ENCODE results near the gene CD59.

The CD59 gene

GRCh38 chr11:33736148-33736812, at the start of gene CD59:
Gene CD59 (minus strand): TSS chr11:33736423. CDS start chr11:33722445, 13,978 bp downstream.
- no peak for FAIRE-seq

DNA sequence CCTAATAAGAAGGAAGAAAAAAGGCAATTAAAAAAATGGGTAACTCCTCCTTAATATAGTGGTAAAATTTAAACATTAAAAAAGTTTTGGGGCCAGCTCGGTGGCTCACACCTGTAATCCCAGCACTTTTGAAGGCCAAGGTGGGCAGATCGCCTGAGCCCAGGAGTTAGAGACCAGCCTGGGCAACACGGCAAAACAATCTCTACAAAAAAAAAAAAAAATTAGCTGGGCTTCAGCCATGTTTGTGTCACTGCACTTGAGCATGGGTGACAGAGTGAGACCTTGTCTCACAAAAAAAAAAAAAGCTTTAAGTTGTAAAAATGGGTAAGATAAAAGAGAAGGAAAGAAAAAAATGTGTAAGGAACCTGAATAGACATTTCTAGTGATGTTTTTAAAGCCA, 49.4 kb upstream of the CD59 start:
- no peak for FAIRE-seq

GRCh38 chr11:33779849-33780528, 43.8 kb upstream of the CD59 start:
- FAIRE-seq, result no peak

- FAIRE-seq, result no peak
Observed at GRCh38 chr11:33778675-33779074, 42.5 kb upstream of the CD59 start.

GRCh38 chr11:33777906-33778305, 41.7 kb upstream of the CD59 start:
- no peak for FAIRE-seq

DNA sequence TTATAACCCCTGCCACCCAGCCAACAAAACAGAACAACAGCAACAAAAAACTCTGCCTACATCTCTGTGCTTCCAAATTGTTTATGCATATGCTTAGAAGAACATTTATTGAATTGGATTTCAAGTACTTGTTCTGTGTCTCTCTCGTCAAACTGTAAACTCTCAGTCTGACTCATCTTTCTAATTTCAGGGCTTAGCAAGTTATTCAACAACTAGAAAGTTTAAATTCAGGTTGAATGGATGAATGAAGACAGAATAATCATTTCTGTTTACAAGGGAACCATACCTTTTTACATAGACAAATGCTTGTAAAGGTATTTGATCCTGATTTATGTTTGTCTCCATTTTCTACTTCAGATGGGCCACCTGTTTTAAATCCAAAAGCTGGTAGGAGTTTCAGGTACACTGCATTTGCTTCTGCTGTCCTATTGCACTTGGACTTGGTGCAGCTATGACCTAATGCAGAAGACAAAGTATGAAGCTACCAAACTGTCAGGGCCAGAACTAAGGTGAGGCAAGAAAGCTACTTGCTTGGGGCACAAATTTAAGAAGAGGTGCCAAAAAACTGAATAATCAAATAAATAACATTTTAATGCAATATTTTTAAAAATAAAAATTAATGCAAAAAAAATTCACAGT, 39.7 kb upstream of the CD59 start:
- no peak for FAIRE-seq

DNA sequence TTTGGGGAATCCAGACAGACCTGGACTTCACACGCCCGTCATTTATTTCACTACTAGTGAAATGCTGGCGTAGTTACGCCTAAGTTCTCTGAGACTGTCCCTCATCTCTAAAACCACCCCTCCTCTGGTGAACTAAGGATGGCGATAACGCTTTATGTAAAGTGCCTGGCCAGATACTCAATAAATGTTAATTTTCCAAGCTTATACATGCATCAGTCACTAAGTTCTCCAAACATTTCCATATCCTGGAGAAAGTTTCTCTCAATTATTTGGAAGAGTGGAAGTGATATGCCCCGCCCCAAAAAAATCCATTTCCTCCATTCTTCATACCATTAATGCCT, 39.2 kb upstream of the CD59 start:
- no peak for FAIRE-seq

GRCh38 chr11:33774736-33775466, 38.7 kb upstream of the CD59 start:
- no peak for FAIRE-seq

- FAIRE-seq, result no peak
Observed at GRCh38 chr11:33773987-33774735, 37.9 kb upstream of the CD59 start, which contains the start of gene FBXO3. Gene FBXO3 (minus strand): TSS chr11:33774520. CDS start chr11:33774497, 23 bp downstream.

DNA sequence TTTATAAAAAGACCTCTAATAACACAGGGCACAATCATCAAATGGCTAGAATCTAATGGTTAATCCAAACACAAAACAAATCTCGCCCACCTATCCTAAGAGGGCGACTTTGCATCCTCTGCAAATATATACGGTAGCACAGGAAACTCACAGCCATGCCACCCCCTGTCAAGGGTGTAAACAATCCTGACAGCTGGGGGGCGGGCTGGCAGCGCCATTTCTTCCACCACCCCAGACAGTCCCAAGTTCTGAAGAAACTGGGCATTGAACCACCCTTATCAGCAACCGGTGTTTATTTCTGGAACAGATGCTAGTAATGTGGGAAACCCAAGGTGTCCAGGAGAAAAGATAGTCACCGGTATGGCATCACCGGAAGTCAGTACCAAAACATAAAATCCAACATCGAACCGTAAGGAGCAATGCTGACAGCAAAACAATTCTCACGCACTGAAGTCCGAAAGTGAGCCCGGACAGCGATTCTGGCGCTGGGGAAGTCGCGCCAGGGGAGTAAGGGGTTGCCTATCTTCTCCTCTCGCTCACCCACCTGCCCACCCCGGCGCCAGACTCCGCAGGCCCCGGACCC, 37.3 kb upstream of the CD59 start:
- FAIRE-seq, result no peak

DNA sequence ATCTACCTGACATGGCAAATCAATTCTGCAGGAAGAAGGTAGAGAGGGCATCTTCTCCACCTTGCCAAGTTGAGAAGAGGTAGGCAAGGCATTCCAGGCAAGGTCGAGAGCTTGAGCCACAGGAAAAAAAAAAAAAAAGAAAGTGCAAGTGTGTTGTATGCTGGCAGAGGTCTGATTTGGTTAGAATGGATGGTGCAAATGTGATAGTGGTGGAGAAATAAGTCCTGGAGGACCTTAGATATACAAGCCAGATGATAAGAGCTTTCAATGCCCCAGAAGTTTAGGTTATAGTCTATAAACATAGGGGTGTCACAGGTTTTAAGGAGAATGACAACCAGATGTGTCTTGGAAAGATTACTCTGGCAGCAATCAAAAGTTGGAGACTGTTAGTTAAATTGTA, 36.6 kb upstream of the CD59 start:
- FAIRE-seq, result no peak

GRCh38 chr11:33772300-33772699, 36.1 kb upstream of the CD59 start:
- FAIRE-seq, result no peak

GRCh38 chr11:33770236-33770635, 34.0 kb upstream of the CD59 start:
- FAIRE-seq, result no peak

GRCh38 chr11:33769542-33769941, 33.3 kb upstream of the CD59 start:
- FAIRE-seq, result no peak

DNA sequence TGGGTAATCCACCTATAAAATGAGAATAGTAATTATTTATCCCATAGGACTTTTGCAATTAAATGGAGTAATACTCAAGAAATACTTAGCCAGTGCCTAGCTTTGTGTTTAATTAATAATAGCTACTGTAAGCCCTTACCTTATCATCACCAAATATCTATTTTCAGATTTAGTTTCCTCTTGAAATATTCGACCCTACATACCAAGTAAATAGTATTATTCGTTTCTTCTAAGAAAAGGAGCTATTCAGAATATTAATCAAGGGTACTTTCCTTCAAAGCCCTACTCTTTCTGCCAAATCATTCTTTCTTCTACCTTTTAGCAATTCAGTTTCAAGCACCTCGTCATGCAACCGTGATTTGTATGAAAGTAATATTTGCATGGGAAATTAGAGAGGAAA, 31.4 kb upstream of the CD59 start:
- no peak for FAIRE-seq

DNA sequence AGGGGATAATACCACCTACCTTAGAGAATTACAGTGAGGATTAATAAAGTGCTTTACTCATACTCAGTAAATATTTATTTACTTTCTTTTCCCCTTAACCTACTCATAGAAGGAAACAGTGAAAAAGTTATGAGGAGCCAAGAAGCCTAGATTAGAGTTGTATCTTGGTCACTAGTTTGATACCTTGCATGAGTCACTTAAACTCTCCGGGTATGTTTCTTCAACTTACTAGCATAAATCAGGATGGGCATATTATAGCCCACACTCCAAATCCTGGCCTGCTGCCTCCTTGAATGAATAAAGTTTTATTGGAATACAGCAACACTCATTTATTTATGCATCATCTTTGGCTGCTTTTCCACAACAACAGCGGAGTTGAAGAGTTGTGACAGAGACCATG, 29.9 kb upstream of the CD59 start:
- no peak for FAIRE-seq

- FAIRE-seq, result no peak
Observed at GRCh38 chr11:33761471-33761870, 25.2 kb upstream of the CD59 start.

DNA sequence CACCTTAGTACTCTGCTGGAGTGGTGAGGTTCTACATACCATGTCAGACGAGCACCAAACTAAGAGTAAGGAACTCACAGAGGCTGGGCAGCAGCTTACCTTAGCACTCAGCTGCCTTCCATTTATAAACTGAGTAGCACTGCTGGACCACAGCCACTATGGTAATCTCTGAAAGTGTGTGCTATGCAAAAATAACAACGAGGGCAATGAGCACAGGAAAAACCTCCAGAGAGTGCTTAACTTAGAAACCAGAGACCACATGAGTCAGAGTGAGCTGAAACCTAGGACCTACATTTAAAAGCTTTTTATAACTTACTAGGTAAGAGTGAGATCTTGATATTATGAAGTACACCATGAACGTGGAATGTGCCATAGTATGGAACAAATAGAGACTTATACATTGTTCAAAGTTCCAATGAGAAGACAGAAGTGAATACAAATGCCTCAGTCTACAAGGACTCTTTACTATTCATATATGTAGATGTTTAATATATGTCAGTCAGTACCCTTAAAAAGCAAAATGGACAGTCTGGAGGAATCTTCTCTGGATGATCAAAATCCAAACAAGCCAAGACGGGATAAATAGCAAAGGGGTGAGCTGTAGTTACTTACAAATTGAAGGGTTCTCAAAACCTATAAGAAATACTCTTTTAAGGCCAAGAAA, 17.2 kb upstream of the CD59 start:
- no peak for FAIRE-seq

GRCh38 chr11:33751878-33752277, 15.7 kb upstream of the CD59 start:
- no peak for FAIRE-seq

DNA sequence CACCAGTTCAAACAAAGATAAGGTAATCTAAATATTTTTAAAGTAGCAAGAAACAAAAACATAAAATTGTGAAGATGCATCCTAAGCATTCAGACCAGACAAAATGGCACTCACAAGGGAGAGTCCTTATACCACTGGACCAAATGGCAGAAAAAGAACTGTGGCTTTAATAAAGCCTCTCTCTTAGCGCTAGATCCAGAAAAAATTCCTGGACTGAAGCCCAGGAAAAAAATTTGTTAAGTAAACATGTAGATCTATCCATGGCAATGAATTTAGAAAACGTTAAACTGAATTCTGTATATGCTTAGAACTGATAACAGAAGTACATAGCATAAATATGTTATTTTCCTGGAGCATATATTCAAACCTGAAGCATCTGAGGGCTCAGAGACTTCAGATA, 11.8 kb upstream of the CD59 start:
- no peak for FAIRE-seq

DNA sequence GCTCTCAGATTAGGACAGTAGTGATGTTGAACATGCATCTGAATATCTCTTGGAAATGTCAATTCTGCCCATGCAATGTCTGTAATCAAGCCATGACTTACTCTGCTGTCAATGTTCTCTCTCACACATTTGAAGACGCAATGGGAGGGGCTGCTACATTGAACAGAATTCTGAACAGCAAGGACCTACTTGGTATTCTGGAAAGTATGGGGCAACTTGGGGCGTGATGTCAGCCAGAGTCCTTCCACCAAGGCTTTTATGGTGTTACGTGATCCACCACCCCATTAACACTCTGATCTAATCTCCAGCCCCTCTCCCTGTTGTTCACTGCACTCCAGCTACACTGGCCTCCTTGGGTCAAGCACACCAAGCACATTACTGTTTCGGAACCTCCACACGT, 7.1 kb upstream of the CD59 start:
- no peak for FAIRE-seq
